D721Med (cell line): Measurements from ENCODE around the gene IRAK2.

Source experiments
- DNase-seq: peaks from one replicate; pipeline ENCODE4 v3.0.0; 2011; ENCODE audit warnings: low spot score; ENCODE audit not compliant: insufficient read length
- FAIRE-seq: peaks from 2 replicates; lab custom pipeline; 2011; peaks lifted over from hg19 to GRCh38; lab: Jason Lieb, UNC
- CTCF ChIP-seq: IDR thresholded peaks from 2 replicates; pipeline ENCODE4 v1.5.1; 2012; ENCODE audit warnings: mild to moderate bottlenecking, control low read depth; ENCODE audit not compliant: insufficient read depth; ENCODE audit errors: missing control alignments

The IRAK2 gene

GRCh38 chr3:10285272-10286132 is 120.8 kb downstream of the IRAK2 start:
- DNase-seq (no peak), FAIRE-seq (no peak)
- TF ChIP-seq CTCF, result no peak

DNA sequence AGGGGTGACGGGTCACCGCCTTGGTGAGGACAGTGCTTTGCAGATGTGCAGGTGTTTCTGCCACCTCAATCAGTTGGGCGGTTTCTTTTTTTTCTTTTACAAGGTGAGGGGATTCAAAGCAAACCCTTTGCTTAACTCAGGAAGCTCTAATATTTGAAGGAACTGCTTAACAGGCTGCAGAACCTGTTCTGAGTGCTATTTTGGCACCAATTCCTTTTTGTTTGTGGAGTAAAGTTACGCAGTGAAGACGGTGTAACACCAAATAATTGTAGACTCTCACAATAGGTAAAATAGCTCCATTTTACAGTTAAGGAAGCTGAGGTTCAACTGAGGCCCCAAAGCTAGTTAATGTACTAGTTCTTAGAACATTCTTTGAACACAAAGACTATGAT is 121.4 kb downstream of the IRAK2 start:
- DNase-seq, result no peak
- no peak for TF ChIP-seq CTCF
- FAIRE-seq, result no peak

GRCh38 chr3:10286596-10287295 is 122.0 kb downstream of the IRAK2 start:
- peak; percentile 48 for TF ChIP-seq CTCF
- DNase-seq, result peak; percentile 81
- FAIRE-seq, result no peak

DNA sequence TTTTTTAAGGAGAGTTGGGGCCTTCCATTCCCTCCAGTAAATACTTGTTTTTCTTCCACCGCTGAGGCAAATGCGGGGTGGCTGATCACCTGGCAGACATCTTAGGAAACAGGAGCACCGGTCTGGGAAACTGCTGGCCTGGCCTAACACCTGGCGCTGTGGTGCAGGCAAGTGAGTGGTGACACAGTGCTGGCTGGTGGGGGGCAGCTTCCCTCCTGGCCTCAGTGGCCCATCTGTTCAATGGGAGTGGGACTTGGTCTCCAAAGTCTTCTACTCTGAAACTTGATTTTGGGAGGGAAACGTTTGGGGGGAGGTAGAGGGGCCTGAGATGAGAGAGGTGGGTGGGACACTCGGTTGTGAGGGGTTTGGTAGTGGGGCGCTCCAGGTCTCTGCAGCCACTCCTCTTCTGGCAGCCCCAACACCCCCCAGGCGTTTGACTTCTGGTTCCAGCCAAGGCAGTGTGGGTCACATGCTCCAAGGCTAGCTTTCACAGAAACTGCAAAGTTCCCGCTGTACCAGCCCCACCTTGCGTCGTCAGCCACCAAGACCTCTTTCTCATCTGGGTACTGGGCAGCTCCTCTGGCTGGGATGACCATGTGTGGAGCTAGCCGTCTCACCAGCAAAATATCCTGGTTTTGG is 123.3 kb downstream of the IRAK2 start:
- no peak for TF ChIP-seq CTCF
- FAIRE-seq, result no peak
- DNase-seq, result no peak

- no peak for DNase-seq
- TF ChIP-seq CTCF, result no peak
- FAIRE-seq, result no peak
Measured at GRCh38 chr3:10288575-10288960, 123.8 kb downstream of the IRAK2 start.

GRCh38 chr3:10289077-10289476 is 124.4 kb downstream of the IRAK2 start:
- FAIRE-seq, result no peak
- TF ChIP-seq CTCF, result no peak

More at GRCh38 chr3:10289077-10289476, 124.4 kb downstream of the IRAK2 start:
- DNase-seq, result no peak
